D721Med (cell line): Measurements from ENCODE around the gene RDM1.

ENCODE experiments used
- DNase-seq: peaks from one replicate; pipeline ENCODE4 v3.0.0; 2011; ENCODE audit warnings: low spot score; ENCODE audit not compliant: insufficient read length
- FAIRE-seq: peaks from 2 replicates; lab custom pipeline; 2011; peaks lifted over from hg19 to GRCh38; lab: Jason Lieb, UNC
- CTCF ChIP-seq: IDR thresholded peaks from 2 replicates; pipeline ENCODE4 v1.5.1; 2012; ENCODE audit warnings: mild to moderate bottlenecking, control low read depth; ENCODE audit not compliant: insufficient read depth; ENCODE audit errors: missing control alignments

The RDM1 gene

GRCh38 chr17:35891269-35891668, 39.3 kb downstream of the RDM1 start:
- FAIRE-seq (no peak), DNase-seq (no peak)
- no peak for TF ChIP-seq CTCF

GRCh38 chr17:35890774-35891155, 39.8 kb downstream of the RDM1 start:
- no peak for TF ChIP-seq CTCF
- FAIRE-seq: no peak
- DNase-seq: no peak

GRCh38 chr17:35889818-35890773, 40.5 kb downstream of the RDM1 start:
- no peak for DNase-seq
- no peak for FAIRE-seq
- no peak for TF ChIP-seq CTCF

DNA sequence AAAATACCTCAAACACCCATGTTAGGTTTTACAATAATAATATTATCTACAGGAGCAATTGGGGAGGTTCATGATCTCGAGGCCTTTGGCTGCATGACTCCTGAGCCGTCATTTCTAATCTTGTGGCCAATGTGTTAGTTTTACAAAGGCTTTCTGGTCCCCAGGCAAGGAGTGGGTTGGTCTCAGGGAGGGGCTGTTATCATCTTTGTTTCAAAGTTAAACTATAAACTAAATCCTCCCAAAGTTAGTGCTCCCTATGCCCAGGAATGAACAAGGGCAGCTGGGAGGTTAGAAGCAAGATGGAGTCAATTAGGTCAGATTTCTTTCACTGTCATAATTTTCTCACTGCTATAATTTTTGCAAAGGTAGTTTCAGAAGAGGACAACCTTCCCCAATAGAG, 41.3 kb downstream of the RDM1 start:
- TF ChIP-seq CTCF: no peak
- FAIRE-seq (no peak), DNase-seq (no peak)

DNA sequence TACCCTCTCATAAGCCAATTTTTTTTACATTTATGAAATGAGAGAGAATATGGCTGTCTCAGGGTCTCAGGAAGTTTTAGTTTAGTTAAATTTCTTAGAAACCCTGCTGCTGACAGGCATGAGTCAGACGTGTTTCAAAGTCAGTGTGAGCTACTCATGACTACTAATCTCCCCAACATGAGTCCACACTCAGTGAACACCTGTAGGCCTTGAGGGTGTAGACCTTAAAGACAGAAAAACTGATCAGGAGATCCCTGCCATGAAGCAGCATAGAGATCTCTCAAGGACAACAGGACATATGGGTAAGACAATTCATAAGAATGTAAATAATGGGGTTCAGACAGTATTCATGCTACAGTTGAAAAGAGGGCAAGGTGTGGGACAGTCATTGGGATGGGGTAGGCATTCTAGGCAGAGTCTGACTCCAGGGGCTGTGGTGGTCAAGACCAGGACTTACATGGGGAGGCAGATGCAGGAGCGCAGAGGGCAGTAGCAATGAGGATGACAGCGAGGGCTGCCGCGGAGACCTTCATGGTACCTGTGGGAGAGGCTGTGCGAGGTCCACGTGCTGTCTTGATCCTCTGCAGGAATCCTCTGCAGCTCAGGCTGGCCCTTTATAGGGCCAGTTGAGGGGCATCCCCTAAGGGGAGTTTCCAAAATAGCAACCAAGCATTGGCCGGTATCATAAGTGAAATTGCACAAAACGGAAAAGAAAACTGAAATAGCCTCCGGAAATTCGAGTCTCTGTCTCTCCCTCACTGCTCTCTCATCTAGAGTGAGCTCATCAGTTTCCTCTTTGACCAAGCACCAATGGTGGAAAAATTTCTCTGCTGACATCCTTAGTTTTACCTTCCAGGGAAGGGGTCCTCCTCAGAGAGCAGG, 50.6 kb downstream of the RDM1 start, which contains the start of gene CCL5:
TSS of gene CCL5 (minus strand) at position 588 of the 882 bp plus-strand sequence.
- TF ChIP-seq CTCF: no peak
- FAIRE-seq: no peak
- DNase-seq: no peak

DNA sequence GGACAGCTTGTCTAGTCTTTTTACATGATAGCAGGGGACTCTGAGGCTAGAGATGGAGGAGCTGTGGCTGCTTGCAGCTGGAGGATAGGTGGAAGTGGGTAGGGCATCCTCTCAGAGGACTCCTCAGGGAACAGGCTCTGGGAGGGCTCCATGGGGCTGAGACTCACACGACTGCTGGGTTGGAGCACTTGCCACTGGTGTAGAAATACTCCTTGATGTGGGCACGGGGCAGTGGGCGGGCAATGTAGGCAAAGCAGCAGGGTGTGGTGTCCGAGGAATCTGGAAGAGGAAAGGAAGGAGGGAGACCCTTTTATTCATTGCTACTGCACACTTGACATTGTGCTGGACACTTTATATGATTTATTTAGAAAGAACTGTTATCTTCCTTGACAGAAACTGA, 52.2 kb downstream of the RDM1 start:
- FAIRE-seq (no peak), DNase-seq (no peak)
- TF ChIP-seq CTCF: no peak
